HG03060 (cell line): ENCODE measurements around the gene TNXB.

Source experiments
- ATAC-seq: cut with Tn5 transposase; IDR thresholded peaks from one replicate; pipeline ENCODE4 v1.9.1; 2021; ENCODE audit warnings: low read depth, moderate number of reproducible peaks; ENCODE audit not compliant: unreplicated experiment

Gene TNXB

DNA sequence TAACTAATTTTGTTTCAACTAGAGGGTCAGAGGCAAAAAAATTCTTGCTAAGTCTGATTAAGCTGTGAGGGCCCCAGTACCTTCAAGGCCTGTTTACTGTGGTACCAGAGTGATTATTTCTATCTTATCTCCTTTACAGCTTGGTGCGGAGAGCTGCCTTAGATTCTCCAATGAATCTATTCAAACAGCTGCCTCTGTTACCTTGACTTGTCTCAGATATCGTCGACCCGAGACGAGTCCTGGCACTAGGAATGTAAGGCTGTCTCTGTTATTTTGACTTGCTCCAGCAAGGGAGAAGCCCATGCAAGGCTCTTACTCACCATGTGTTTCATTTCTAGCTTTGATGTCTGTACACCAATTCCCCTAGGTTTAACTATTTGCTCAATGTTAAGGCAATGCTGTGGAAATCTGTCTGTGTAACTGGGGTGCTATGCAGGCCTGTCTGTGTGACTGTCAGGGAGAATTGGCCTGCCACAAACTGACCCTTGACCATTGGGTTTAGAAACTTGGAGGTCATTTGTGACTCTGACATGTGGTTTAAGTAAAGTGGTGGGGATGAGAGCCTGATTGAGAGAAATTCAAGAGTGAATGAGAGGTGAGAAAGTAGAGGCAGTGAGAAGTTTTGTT is 31.4 kb upstream of the TNXB start:
- ATAC-seq: no peak

DNA sequence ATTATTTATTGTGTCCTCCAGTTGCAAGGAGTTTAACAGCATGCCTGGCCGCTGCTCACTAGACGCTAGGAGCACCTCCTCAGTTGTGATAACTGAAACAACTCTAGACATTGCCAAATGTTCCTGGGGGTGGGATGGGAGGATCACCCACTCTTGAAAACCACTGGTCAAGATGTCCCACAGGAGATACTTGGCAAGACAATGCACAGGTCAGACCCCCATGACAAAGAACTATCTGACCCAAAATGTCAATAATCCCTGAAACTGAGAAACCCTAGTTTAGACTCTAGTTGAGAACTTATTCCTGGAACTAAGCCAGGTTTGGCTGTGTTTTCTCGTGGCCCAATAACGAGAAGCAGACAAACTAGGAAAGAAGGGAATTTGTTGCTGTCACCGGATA is 30.5 kb upstream of the TNXB start:
- no peak for ATAC-seq

DNA sequence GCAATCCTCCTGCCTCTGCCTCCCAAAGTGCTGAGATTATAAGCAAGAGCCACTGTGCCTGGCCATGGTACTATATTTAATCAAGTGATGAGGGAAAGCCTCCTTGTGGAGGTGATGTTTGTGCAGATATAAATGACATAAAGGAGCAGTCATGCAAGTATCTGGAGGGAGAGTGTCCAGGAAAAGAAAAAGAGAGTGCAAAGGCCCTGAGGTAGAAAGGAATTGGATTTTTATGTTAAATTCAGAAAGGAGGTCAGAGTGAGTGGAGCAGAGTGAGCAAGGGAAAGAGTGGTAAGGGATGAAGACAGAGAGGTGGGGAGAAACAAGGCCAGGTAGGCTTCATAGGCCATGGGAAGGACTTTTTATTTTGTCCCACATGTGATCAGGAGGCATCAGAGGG is 28.3 kb upstream of the TNXB start:
- no peak for ATAC-seq

DNA sequence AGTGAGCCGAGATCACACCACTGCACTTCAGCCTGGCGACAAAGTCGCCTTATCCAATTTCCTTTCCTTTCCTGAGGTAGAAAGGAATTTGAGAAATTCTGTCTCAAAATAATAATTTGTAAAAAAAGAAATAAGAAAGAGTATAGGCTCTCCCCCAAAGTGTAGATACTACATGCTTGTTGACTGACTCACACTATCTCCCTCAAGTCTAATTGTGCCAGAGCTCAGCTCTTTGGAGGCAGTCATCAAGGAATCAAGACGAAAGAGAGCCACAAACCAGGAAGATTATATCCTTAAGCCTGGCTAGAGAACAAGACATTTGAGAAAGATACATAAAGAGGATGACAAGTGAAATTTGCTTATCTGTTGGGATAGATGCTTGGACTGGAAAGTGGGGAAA is 24.6 kb upstream of the TNXB start:
- no peak for ATAC-seq

DNA sequence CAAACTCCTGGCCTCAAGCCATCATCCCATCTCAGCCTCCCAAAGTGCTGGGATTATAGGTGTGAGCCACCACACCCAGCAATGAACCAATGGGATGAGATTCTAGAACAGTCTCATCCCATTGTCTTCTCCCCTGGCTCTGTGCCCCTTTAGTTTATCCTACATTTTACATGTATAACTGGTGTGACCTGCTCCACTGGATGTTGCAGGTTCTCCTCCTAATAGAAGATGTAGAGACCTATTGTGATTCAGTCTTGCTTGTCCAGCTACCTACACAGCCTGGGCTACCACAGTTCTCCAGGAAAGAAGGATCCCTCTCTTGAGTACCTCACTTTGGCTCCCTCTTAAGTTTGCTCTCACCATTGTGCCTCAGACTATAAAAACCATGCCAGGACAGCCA is 23.0 kb upstream of the TNXB start:
- no peak for ATAC-seq

GRCh38 chr6:32131439-32131948 is 22.4 kb upstream of the TNXB start:
- ATAC-seq: no peak

DNA sequence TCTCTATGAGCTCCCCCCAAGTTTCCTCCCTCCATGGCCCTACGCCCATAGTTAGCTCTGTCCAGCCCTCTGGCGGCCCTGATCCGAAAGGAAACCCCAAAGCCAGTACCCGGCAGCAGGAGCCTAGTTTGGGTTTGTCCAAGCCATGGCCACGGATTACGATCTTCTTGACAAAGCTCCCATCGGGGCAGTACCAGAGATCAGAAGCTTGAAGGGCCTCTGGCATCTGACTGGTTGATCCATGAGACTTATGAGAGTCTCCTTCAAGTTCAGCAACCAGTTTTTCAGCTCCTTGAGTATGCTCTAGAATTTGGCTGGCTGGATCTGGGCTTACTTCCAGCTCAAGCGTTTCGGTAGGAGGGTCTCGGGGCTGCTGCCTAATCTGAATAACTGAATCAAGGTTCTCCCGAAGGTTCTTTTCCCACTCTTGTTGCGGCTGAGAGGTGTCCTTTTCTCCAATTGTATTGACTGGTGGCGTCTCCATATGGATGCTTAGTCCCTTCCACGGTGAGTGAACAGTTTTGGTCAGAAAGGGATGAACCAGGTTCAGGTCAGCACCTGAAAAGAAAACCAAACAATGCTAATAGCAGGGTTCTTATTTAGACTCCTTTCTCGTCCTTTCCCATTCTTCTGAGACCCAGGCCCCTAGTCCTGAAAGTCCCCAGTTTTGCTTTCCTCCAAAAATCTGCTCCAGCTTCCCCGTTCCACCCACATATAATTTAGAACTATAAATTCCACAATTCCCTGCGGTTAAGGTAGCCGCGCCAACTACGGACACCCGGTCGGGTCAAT is 20.4 kb upstream of the TNXB start:
- no peak for ATAC-seq

GRCh38 chr6:32128751-32129296 is 19.7 kb upstream of the TNXB start:
- no peak for ATAC-seq

DNA sequence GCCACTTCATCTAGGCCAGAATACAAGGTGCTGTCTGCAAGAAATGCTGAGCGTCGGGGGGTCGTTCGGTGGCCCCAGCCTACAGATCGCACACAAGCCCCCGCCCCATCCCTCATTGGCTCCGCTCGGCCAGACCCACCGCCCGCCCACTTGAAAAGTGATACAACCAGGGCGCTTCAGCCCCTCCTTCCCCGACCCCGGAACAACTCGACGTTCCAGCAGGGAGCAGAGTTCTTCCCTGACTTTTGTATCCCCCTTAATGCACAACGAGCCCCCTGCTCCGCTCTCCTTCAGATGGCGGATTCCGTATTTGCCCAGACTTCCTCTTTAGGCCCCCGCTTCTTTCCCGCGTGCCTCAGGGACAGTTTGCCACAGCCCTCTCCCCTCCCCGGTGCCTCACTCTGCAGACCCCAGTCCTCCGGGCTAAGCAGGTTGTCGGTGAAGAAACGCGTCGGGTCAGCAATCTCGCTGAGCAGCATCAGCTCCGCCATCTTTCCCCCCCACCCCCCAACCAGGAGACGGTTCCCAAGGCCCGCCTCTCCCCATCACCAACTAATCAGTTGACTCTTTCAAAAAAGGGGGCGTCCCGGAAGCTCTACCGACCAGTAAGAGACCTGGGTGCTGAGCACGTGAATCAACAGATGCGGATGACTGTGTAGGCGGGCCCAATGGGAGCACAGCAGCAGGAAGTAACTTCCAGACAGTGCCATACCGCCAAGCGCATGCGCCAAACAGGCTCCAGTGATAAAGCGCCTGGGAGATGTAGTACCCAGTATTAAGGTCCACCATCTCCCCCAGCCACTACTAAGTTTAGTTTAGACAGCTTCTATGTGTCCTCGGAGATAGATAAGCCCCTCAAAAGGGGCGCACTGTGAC is 18.8 kb upstream of the TNXB start, which contains the start of gene ATF6B:
TSS of gene ATF6B (minus strand) at position 530 of the 876 bp plus-strand sequence. CDS start at position 491, 39 bp downstream.
- ATAC-seq: peak; percentile 90

GRCh38 chr6:32127409-32127716 is 18.2 kb upstream of the TNXB start:
- no peak for ATAC-seq

GRCh38 chr6:32126880-32127279 is 17.7 kb upstream of the TNXB start:
- ATAC-seq: no peak

- ATAC-seq: no peak
These were observed 14.5 kb upstream of the TNXB start for GRCh38 chr6:32123681-32124080.

DNA sequence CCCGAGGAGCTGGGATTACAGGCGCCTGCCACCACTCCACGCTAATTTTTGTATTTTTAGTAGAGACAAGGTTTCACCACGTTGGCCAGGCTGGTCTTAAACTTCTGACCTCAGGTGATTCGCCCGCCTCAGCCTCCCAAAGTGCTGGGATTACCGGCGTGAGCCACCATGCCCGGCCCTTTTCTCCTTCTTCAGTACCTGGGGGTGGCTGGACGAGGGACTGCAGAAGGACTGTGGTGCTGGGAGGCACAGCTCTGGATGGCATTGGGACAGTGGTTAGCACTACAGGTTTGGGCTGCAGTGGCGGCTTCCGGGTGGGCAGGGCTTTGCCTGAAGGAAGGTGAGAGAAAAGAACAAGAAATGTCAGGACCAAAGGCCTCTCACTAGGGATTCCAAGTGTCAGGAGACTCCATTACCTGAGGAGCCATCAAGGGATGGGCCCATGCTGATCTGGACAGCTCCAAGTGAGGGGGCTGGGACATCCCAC is 11.5 kb upstream of the TNXB start:
- ATAC-seq: no peak

DNA sequence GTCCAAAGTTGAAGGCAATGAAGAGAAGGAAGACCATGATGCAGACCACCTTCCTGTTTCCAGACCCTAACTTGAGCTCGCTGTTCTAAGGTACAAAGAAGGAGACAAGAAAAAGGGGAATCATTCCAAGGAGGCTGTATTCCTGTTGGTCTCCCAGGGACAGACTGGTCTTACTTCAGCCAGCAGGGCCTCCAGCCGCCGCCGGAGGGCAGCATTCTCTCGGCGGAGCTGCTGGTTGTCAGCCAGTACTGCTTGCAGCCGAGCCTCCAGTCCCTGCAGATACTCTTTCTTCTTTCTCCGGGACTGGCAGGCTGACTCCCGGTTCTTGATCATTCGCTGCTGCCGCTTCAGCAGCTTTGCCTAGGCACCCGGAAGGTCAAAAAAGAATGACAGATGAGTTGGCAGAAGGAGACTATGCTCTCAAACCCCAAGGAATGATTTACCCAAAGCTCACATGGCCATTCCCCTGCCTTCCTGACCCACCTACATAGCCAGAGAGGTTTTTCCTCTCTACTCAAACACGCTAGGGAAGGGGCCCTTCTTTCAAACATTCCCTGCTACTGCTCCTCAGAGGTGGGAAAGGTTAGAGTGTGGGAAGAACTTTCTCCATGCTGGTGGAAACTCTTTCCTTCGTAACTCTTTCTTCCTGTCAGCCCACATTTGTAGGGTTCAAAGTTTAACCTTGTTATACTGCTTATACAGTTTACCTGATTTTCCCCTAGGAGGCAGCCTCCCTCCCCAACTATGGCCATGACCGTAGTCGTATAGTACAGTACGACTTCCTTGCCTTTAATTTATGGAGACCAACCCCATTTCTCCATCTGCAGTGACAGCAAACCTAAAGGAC is 9.9 kb upstream of the TNXB start:
- no peak for ATAC-seq

- ATAC-seq: no peak
These were observed 8.3 kb upstream of the TNXB start for GRCh38 chr6:32117461-32117860.

DNA sequence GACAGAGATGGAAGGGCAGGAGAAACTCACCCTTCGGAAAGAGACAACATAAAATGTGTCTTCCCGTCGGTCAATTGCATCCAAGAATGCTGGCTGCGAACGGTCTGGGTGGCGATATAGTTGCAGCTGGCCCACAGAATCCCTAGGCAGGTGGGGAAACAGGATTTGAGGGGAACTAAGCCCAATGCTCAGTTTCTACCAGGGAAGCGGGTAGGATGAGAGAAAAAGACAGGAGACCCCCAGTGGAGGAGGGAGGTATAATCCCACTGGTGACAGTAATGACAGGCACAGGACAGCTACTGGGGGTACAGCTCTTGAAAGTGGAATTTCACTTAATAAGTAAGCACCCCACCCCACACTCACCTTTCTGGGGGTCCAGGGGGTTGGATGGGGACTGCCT is 7.5 kb upstream of the TNXB start:
- no peak for ATAC-seq

- ATAC-seq: no peak
These were observed 6.5 kb upstream of the TNXB start for GRCh38 chr6:32115623-32116022.

DNA sequence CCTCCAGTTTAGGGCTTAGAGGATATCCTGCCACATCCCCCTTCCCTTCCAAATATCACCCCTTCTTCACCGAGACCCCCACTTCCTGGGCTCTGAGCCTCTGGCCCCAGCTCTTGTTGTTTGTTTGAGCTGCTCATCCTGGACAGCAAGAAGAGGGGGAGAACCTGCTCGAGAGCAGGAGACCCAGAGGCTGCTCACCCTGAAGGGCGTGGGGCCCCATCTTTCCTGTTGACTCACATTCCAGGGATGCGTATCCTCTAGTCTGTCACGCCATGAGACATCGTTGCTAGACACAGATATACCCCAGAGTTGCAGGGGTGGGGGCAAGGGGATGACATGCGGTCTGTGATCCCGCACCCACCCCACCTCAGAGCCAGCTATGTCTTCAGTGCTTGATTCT is 5.7 kb upstream of the TNXB start:
- no peak for ATAC-seq

GRCh38 chr6:32113386-32114352 is 4.5 kb upstream of the TNXB start:
- no peak for ATAC-seq
